Lower leg skin (tissue), 4 donors: ENCODE measurements around the gene HLA-DRA. TPM values are rescaled to one million over a fixed set of nuclear protein-coding genes. Genes with fewer than 3 reads are reported as not detected.
"Not testable (repeated sequence)": the region's sequence is repeated elsewhere in the genome, so short reads cannot be mapped to it uniquely, and the experiment has no call there.

Source experiments
- DNase-seq, 2 donors: peaks; one replicate each; pipeline ENCODE4 v3.0.0-alpha.2; 2019; ENCODE audit warnings: low spot score in 2 of 2
- H3K4me3 ChIP-seq: fragments of 200-600 bp; sonication (generic); 2 replicates; pipeline ENCODE4 v1.5.1; 2017; ENCODE audit warnings: mild to moderate bottlenecking, low read depth; ENCODE audit not compliant: poor library complexity, severe bottlenecking
- CTCF ChIP-seq, 3 donors: fragments of 450-650 bp; IDR thresholded peaks; one replicate each; pipeline ENCODE4 v1.5.1; 2016; ENCODE audit warnings: antibody characterized with exemption in 3 of 3, mild to moderate bottlenecking in 3 of 3, moderate library complexity in 2 of 3
- POLR2A ChIP-seq, 2 donors: fragments of 450-650 bp; IDR thresholded peaks; one replicate each; pipeline ENCODE4 v1.6.1; 2016 to 2017; ENCODE audit warnings: antibody characterized with exemption in 2 of 2, mild to moderate bottlenecking in 1 of 2, moderate library complexity in 1 of 2
- WGBS, 2 donors: methylation state at CpG; one replicate each; pipeline ENCODE4 v1.1.5; 2018; 5-methylcytosine and 5-hydroxymethylcytosine counted together
- intact Hi-C: fragments of 100-400 bp; cut with DNase I; formaldehyde crosslinking; loops from one replicate; pipeline ENCODE4 v1.15.0; 2023; ENCODE audit warnings: low total_unique reads
- total RNA-seq, 4 donors: library from RNA; depleted of rRNA; stranded (reverse); fragments of >200 nt; gene quantifications; one replicate each; pipeline ENCODE4 v1.1.0, GENCODE V29; 2016

HLA-DRA gene
- total RNA-seq, 4 donors from 2014 or later: 164 to 274 (median 229) TPM

- H3K4me3 ChIP-seq: no peak overlapping the region
- intact Hi-C loops: no loop called here
- no peak for TF ChIP-seq POLR2A (IDR thresholded peaks at IDR 0.05)
- no peak for TF ChIP-seq CTCF (IDR thresholded peaks at IDR 0.05)
- WGBS, 2 donors: 0% methylated on average over 1 of the region's 1 CpG
- no peak for DNase-seq
Measured at GRCh38 chr6:32432050-32432450, 7.6 kb upstream of the HLA-DRA start.

- DNase-seq, intact Hi-C loops: not testable (repeated sequence)
- 90 to 94% methylated on average over 1 of the region's 1 CpG for WGBS, 2 donors
Measured at GRCh38 chr6:32433950-32434349, 5.7 kb upstream of the HLA-DRA start.

GRCh38 chr6:32436186-32436585 lies 3.5 kb upstream of the HLA-DRA start:
- intact Hi-C loops: no loop called here
- no peak for DNase-seq
- no peak overlapping the region for H3K4me3 ChIP-seq
- TF ChIP-seq POLR2A (IDR thresholded peaks at IDR 0.05) (no peak), CTCF (IDR thresholded peaks at IDR 0.05) (no peak)
- WGBS, 2 donors: 77 to 82% methylated on average over 4 of the region's 4 CpGs

More at GRCh38 chr6:32433950-32434349, 5.7 kb upstream of the HLA-DRA start:
- not testable (repeated sequence) for H3K4me3 ChIP-seq

GRCh38 chr6:32436995-32437836 lies 2.5 kb upstream of the HLA-DRA start:
- WGBS, 2 donors: 64 to 65% methylated on average over 2 of the region's 2 CpGs
- H3K4me3 ChIP-seq: no peak overlapping the region
- TF ChIP-seq POLR2A (IDR thresholded peaks at IDR 0.05) (no peak), CTCF (IDR thresholded peaks at IDR 0.05) (no peak)
- intact Hi-C loops: no loop called here
- no peak for DNase-seq

- intact Hi-C loops: no loop called here
- WGBS, 2 donors: 71 to 74% methylated on average over 1 of the region's 1 CpG
Measured at GRCh38 chr6:32439139-32439538, 548 bp upstream of the HLA-DRA start.

More at GRCh38 chr6:32439139-32439538, 548 bp upstream of the HLA-DRA start:
- H3K4me3 ChIP-seq: no peak overlapping the region
- TF ChIP-seq CTCF (IDR thresholded peaks at IDR 0.05) (no peak), POLR2A (IDR thresholded peaks at IDR 0.05) (no peak)
- no peak for DNase-seq
